ENCODE results near the gene ZSWIM3. TPM values are rescaled to one million over a fixed set of nuclear protein-coding genes. Genes with fewer than 3 reads are reported as not detected.

Gene ZSWIM3
- total and polyA plus RNA-seq, 2 of the 13 experiments (the other 11 are each of a cell fraction or from before 2014, with no cell fraction given) = 5.2 to 5.8 TPM

DNA sequence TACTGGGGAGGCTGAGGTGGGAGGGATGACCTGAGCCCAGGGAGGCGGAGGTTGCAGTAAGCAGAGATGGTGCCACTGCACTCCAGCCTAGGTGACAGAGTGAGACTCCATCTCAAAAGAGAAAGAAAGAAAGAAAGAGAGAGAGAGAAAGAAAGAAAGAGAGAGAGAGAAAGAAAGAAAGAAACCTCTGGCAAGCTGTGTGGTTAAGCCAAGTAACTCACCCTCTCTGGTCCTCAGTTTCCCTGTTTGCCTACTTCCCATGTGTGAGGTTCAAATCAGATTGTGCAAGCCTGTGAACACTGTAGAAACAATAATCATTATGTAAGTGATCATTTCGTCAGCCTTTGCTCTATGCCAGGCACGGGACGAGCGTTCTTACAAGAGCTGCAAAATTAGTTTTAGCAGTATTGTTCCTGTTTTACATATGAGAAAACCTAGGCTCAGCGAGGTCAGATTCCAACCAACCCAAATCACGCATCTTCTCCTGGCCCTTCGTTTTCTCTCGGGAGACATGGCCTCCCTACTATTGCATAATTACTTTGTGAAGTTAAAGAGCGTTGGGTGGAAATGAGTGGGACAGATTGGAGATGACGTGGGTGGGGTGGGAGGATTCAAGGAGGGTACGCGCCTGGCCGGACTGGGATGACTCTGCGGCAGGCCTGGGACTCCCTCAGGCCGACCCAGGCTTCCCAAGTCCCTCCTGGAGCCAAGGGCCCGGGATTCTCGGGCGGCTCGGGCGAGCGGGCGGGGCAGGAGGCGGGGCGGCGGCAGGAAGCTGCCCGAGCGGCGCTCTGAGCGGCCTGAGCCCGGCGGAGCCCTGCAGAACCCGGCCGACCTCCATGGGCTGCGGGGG is 24.2 kb upstream of the ZSWIM3 start, which contains the start of gene SNX21:
Gene SNX21 (plus strand): TSS at position 770 of the 853 bp plus-strand sequence. CDS start 121 bp downstream, outside the sequence.
- DNase-seq (ENCODE audit: low spot score) = peak; percentile 84
- H2AFZ ChIP-seq (ENCODE audit: low read length) = peak within 1 kb of the TSS; percentile 47
- POLR2A ChIA-PET = interaction anchor here (1.0 to 2.5 kb wide), 24 partner anchors 8 to 417 kb away, joined by 3 to 21 read pairs (median 6); partner anchors contain the start of genes ACOT8, CTSA, NEURL2 and PCIF1
- in situ Hi-C loops (cut with HindIII; ENCODE audit: extremely low pct_ligation_motif_present, low pct_unique_long_range_greater_than_20kb) = no loop called here
- peak within 1 kb of the TSS; percentile 71 to 87 (median 86) for H3K4me3 ChIP-seq (replicated peaks in 1 of 3; ENCODE audit: insufficient read depth in 1 of 3, low read depth in 2 of 3, low read length in 3 of 3)
- ATAC-seq = peak; percentile 92
- no peaks in the 10 kb centered on the region for H3K27me3 ChIP-seq (ENCODE audit: control insufficient read depth in 1 of 2, insufficient read depth in 2 of 2, low read length in 2 of 2)
- H3K4me1 ChIP-seq (ENCODE audit: insufficient read depth, low read length) = peaks cover 67% of the 10 kb centered on the region
- CTCF ChIA-PET (ENCODE audit: low intra/inter-chr PET ratio, low total read pairs) = interaction anchor here (1.1 kb wide), 1 partner anchor 9 kb away, joined by 4 read pairs; no protein-coding TSS in a partner anchor
- peak within 1 kb of the TSS; percentile 72 for H3K9ac ChIP-seq (ENCODE audit: insufficient read depth, low read depth, low read length)
- no peaks in the 10 kb centered on the region for H3K79me2 ChIP-seq (ENCODE audit: insufficient read depth, low read length)
- H3K9me3 ChIP-seq (ENCODE audit: low read length) = no peaks in the 10 kb centered on the region
- H3K36me3 ChIP-seq (replicated peaks in 1 of 2; ENCODE audit: control insufficient read depth in 1 of 2, insufficient read depth in 2 of 2, low read length in 2 of 2) = 0 out of 5 replicates have a peak, but pooled peaks cover 0 to 4% of the 10 kb centered on the region in 2 experiments
- intact Hi-C loops (cut with micrococcal nuclease; ENCODE audit: unreplicated experiment) = loop anchor here (2.0 to 5.0 kb wide), 3 partner anchors 49 to 99 kb away; partner anchors contain the start of genes CTSA, NEURL2, PCIF1 and ZSWIM1
- peak within 1 kb of the TSS; percentile 69 for H3K27ac ChIP-seq (ENCODE audit: extremely low read length, insufficient read depth, low read length)
- peak within 1 kb of the TSS; percentile 80 for H3K4me2 ChIP-seq (ENCODE audit: low read depth, low read length)
- BruUV-seq (replicated peaks) = TSS peak; percentile 45
- WGBS (ENCODE audit: low lambda C conversion rate) = 3% methylated on average over 20 of the region's 35 CpGs
- no peaks in the 10 kb centered on the region for H4K20me1 ChIP-seq (ENCODE audit: insufficient read depth, low read length)
- FAIRE-seq = peak; percentile 83
- TF ChIP-seq IRF2 (CRISPR knock-in tag; IDR thresholded peaks at IDR 0.05) = peak; percentile 30
- TF ChIP-seq SOX13 (IDR thresholded peaks at IDR 0.05) = no peak
- peak in 1 of 2 experiments; percentile 73; a peak in 2 of 4 replicates for TF ChIP-seq SOX13 (CRISPR knock-in tag; conservative IDR thresholded peaks at IDR 0.05 in 1 of 2, IDR thresholded peaks at IDR 0.05 in 1 of 2)
- 0 out of 2 replicates have a peak, but pooled peaks have one; percentile 20 for TF ChIP-seq ZNF33B (CRISPR knock-in tag; IDR thresholded peaks at IDR 0.05)
- TF ChIP-seq ZBTB3 (CRISPR knock-in tag; IDR thresholded peaks at IDR 0.05; ENCODE audit: borderline replicate concordance, low read depth) = peak; percentile 91
- TF ChIP-seq KLF11 (CRISPR knock-in tag; IDR thresholded peaks at IDR 0.05) = 0 out of 2 replicates have a peak, but pooled peaks have one; percentile 59
- TF ChIP-seq ZNF552 (CRISPR knock-in tag; IDR thresholded peaks at IDR 0.05; ENCODE audit: borderline replicate concordance) = no peak; the same call in 1 of the 2 replicates
- TF ChIP-seq ZFAT (CRISPR knock-in tag; conservative IDR thresholded peaks at IDR 0.05) = 0 out of 2 replicates have a peak, but pooled peaks have one; percentile 18
- peak; percentile 31; the same call in 1 of the 2 replicates for TF ChIP-seq ZNF704 (CRISPR knock-in tag; IDR thresholded peaks at IDR 0.05; ENCODE audit: borderline replicate concordance)
- TF ChIP-seq ZNF709 (CRISPR knock-in tag; IDR thresholded peaks at IDR 0.05) = 0 out of 2 replicates have a peak, but pooled peaks have one; percentile 46
- peak; percentile 58 for TF ChIP-seq HNF4A (CRISPR knock-in tag; IDR thresholded peaks at IDR 0.05)
- peak; percentile 86; the same call in 1 of the 2 replicates for TF ChIP-seq SIN3A (IDR thresholded peaks at IDR 0.05; ENCODE audit: borderline replicate concordance, low read depth, low read length)
- peak; percentile 81 for TF ChIP-seq YY1 (IDR thresholded peaks at IDR 0.05; ENCODE audit: insufficient read depth, insufficient replicate concordance, low read depth, low read length)
- TF ChIP-seq SALL2 (CRISPR knock-in tag; IDR thresholded peaks at IDR 0.05) = peak; percentile 83; the same call in 1 of the 2 replicates
- TF ChIP-seq YEATS4 (CRISPR knock-in tag; IDR thresholded peaks at IDR 0.05; ENCODE audit: borderline replicate concordance) = peak; percentile 95
- TF ChIP-seq ZSCAN22 (CRISPR knock-in tag; IDR thresholded peaks at IDR 0.05) = no peak
- TF ChIP-seq ZNF607 (CRISPR knock-in tag; IDR thresholded peaks at IDR 0.05; ENCODE audit: borderline replicate concordance) = no peak; the same call in 1 of the 2 replicates
- no peak for TF ChIP-seq ZFP62 (CRISPR knock-in tag; IDR thresholded peaks at IDR 0.05)
- TF ChIP-seq ZNF317 (CRISPR knock-in tag; IDR thresholded peaks at IDR 0.05) = peak; percentile 67
- TF ChIP-seq CSRNP1 (CRISPR knock-in tag; IDR thresholded peaks at IDR 0.05) = 0 out of 2 replicates have a peak, but pooled peaks have one; percentile 41
- no peak for TF ChIP-seq TCF7L2 (IDR thresholded peaks at IDR 0.05; ENCODE audit: low read depth, low read length)

All from HepG2 (cell line).